GM12878 (cell line): Measurements from ENCODE around the gene PARD6A. TPM values are rescaled to one million over a fixed set of nuclear protein-coding genes. Genes with fewer than 3 reads are reported as not detected.

Experiments used
- ATAC-seq: fragments of 200-7000 bp; cut with Tn5 transposase; 3 replicates; pipeline ENCODE4 v1.9.1; 2020; ENCODE audit warnings: mild to moderate bottlenecking, moderate library complexity
- BruUV-seq: library from RNA; stranded (reverse); fragments of 400-500 nt; replicated peaks from 2 replicates; lab custom pipeline; 2021; lab: Mats Ljungman, UMichigan
- CTCF ChIA-PET: fragments of 300-600 bp; sonication (Branson Sonifier 250); formaldehyde crosslinking; extraction: SDS; loops from one replicate; lab custom pipeline; 2021; ENCODE audit warnings: inconsistent platforms; lab: Yijun Ruan, JAX
- POLR2A ChIA-PET: fragments of 350-600 bp; formaldehyde crosslinking; extraction: SDS; loops from one replicate; lab custom pipeline; 2021; ENCODE audit warnings: inconsistent platforms; lab: Charles Lee
- RAD21 ChIA-PET: fragments of 300-600 bp; sonication (Branson Sonifier 250); formaldehyde crosslinking; loops from one replicate; lab custom pipeline; 2023; ENCODE audit warnings: antibody characterized with exemption; ENCODE audit not compliant: unreplicated experiment; lab: Charles Lee
- SMC1A ChIA-PET: fragments of 300-600 bp; sonication (Branson Sonifier 250); formaldehyde crosslinking; loops from one replicate; lab custom pipeline; 2023; ENCODE audit not compliant: unreplicated experiment, uncharacterized antibody; lab: Charles Lee
- DNase-seq: peaks from one replicate; pipeline ENCODE4 v3.0.0-alpha.2; 2011; ENCODE audit warnings: low read depth, low spot score
- FAIRE-seq: peaks from 3 replicates; lab custom pipeline; 2011; peaks lifted over from hg19 to GRCh38; lab: Jason Lieb, UNC
- H2AFZ ChIP-seq: 2 replicates; pipeline ENCODE4 v1.6.0; 2011; ENCODE audit warnings: low read depth, low read length, control low read depth; ENCODE audit not compliant: control insufficient read depth
- H3K27ac ChIP-seq: 2 replicates; pipeline ENCODE4 v1.5.1; 2011; ENCODE audit warnings: control low read depth; ENCODE audit not compliant: control insufficient read depth, insufficient read depth
- H3K27me3 ChIP-seq, 2 experiments: replicated peaks in 1 of 2; 2 replicates each; pipeline versions ENCODE4 v1.6.0 to v1.6.1; 2011; ENCODE audit warnings: low read length in 1 of 2; ENCODE audit not compliant: control insufficient read depth in 2 of 2, insufficient read depth in 2 of 2
- H3K36me3 ChIP-seq, 2 experiments: 2 replicates each; pipeline ENCODE4 v1.5.1; 2011; ENCODE audit warnings: low read length in 1 of 2; ENCODE audit not compliant: control insufficient read depth in 2 of 2, insufficient read depth in 2 of 2
- H3K4me1 ChIP-seq: 2 replicates; pipeline ENCODE4 v1.6.1; 2011; ENCODE audit warnings: mild to moderate bottlenecking, low read length, moderate library complexity, mixed read lengths; ENCODE audit not compliant: control insufficient read depth, insufficient read depth
- H3K4me2 ChIP-seq: 2 replicates; pipeline ENCODE4 v1.6.0; 2011; ENCODE audit warnings: control low read depth; ENCODE audit not compliant: control insufficient read depth, insufficient read depth
- H3K4me3 ChIP-seq: fragments of 200-600 bp; sonication (generic); 2 replicates; pipeline ENCODE4 v1.5.1; 2016
- H3K79me2 ChIP-seq: 2 replicates; pipeline ENCODE4 v1.6.0; 2011; ENCODE audit warnings: low read length; ENCODE audit not compliant: control insufficient read depth, insufficient read depth
- H3K9ac ChIP-seq: 2 replicates; pipeline ENCODE4 v1.8.0; 2011; ENCODE audit warnings: low read length, control low read depth, mixed read lengths; ENCODE audit not compliant: control insufficient read depth, insufficient read depth
- H3K9me3 ChIP-seq: replicated peaks from 3 replicates; pipeline ENCODE4 v1.5.1; 2011; ENCODE audit warnings: mild to moderate bottlenecking, low read length; ENCODE audit not compliant: control insufficient read depth, insufficient read depth
- H4K20me1 ChIP-seq: 2 replicates; pipeline ENCODE4 v1.6.0; 2011; ENCODE audit not compliant: control insufficient read depth, insufficient read depth
- GABPA ChIP-seq: IDR thresholded peaks from 2 replicates; pipeline ENCODE4 v1.6.1; 2014; ENCODE audit warnings: antibody characterized with exemption, low read depth, mild to moderate bottlenecking, inconsistent platforms
- HDAC2 ChIP-seq: fragments of 200-600 bp; sonication (generic); IDR thresholded peaks from 2 replicates; pipeline ENCODE4 v1.6.1; 2017
- KAT2A ChIP-seq: conservative IDR thresholded peaks from 2 replicates; pipeline ENCODE4 v1.6.1; 2011; ENCODE audit warnings: low read depth, low read length; ENCODE audit not compliant: control insufficient read depth
- NBN ChIP-seq: fragments of 450-650 bp; IDR thresholded peaks from 2 replicates; pipeline ENCODE4 v1.6.1; 2016
- NFYB ChIP-seq: IDR thresholded peaks from 2 replicates; pipeline ENCODE4 v1.6.1; 2011; ENCODE audit warnings: low read depth, mild to moderate bottlenecking, low read length, improper control_type of control experiment, moderate library complexity; ENCODE audit not compliant: insufficient read depth
- PML ChIP-seq: IDR thresholded peaks from 2 replicates; pipeline ENCODE4 v1.6.1; 2012; ENCODE audit warnings: low read length, inconsistent platforms
- POLR2A ChIP-seq: IDR thresholded peaks from 2 replicates; pipeline ENCODE4 v1.6.1; 2011; ENCODE audit warnings: low read depth, mild to moderate bottlenecking, low read length
- POLR2AphosphoS5 ChIP-seq: IDR thresholded peaks from 2 replicates; pipeline ENCODE4 v1.6.1; 2011; ENCODE audit warnings: mild to moderate bottlenecking, low read length, inconsistent platforms
- SUZ12 ChIP-seq: fragments of 200-600 bp; sonication (generic); IDR thresholded peaks from one replicate; pipeline ENCODE4 v1.6.1; 2018; ENCODE audit warnings: antibody characterized with exemption, mild to moderate bottlenecking; ENCODE audit not compliant: unreplicated experiment
- ZBED1 ChIP-seq: IDR thresholded peaks from 2 replicates; pipeline ENCODE4 v1.6.1; 2016; ENCODE audit warnings: borderline replicate concordance
- ZNF207 ChIP-seq: fragments of 450-650 bp; IDR thresholded peaks from 2 replicates; pipeline ENCODE4 v1.6.1; 2014; ENCODE audit warnings: antibody characterized with exemption, mild to moderate bottlenecking, borderline replicate concordance
- WGBS: methylation state at CpG from one replicate; pipeline ENCODE4 v1.1.6; 2016; ENCODE audit warnings: low lambda C conversion rate; ENCODE audit not compliant: insufficient replicate concordance, insufficient coverage; ENCODE audit errors: missing lambda C conversion rate; 5-methylcytosine and 5-hydroxymethylcytosine counted together
- in situ Hi-C: fragments of 300-500 bp; cut with MboI; formaldehyde crosslinking; loops from 9 replicates; pipeline ENCODE4 v1.14.3; 2018; ENCODE audit warnings: mixed read lengths
- intact Hi-C: fragments of 100-400 bp; cut with micrococcal nuclease; formaldehyde crosslinking; loops from one replicate; pipeline ENCODE4 v1.14.2; 2022; ENCODE audit not compliant: unreplicated experiment
- polyA plus RNA-seq, 11 experiments: library from polyadenylated mRNA; depleted of rRNA in 4 of 11; unstranded in 6 of 11; stranded (reverse) in 5 of 11; fragments of >200 nt; fragmentation: Nextera tagmentation in 4 of 11; fragmentation: Illumina TruSeq in 1 of 11; extraction: Ambion mirVana in 4 of 11; extraction: Trizol in 1 of 11; gene quantifications; 1 replicate in 1 of 11; 2 replicates in 10 of 11; pipeline versions ENCODE4 v1.2.1 to v1.2.3, GENCODE V29; 2011 to 2016; ENCODE audit warnings: inconsistent platforms in 2 of 11, missing spikeins in 2 of 11, low read depth in 1 of 11
- total RNA-seq, 4 experiments: library from RNA; depleted of rRNA in 3 of 4; stranded (reverse); fragments of >200 nt in 3 of 4; fragmentation: Illumina TruSeq in 1 of 4; extraction: Trizol in 1 of 4; gene quantifications; 2 replicates each; pipeline versions ENCODE4 v1.2.1 to v1.2.3, GENCODE V29; 2013 to 2021
- TF ChIP-seq, protein P1 (sequence below): IDR thresholded peaks from 2 replicates; pipeline ENCODE4 v1.6.1; 2011; ENCODE audit warnings: mild to moderate bottlenecking, low read depth, low read length, moderate library complexity; ENCODE audit not compliant: insufficient replicate concordance
- TF ChIP-seq, protein P2 (sequence below): fragments of 150-350 bp; IDR thresholded peaks from 2 replicates; pipeline ENCODE4 v1.6.1; 2014; ENCODE audit warnings: mild to moderate bottlenecking, low read depth, low read length
- TF ChIP-seq, protein P3 (sequence below): fragments of 450-650 bp; IDR thresholded peaks from 2 replicates; pipeline ENCODE4 v1.6.1; 2017; ENCODE audit warnings: mild to moderate bottlenecking, moderate library complexity
- TF ChIP-seq, protein P4 (sequence below): IDR thresholded peaks from 2 replicates; pipeline ENCODE4 v1.6.1; 2011; ENCODE audit warnings: borderline replicate concordance, low read depth, mild to moderate bottlenecking, moderate library complexity, mixed read lengths, low read length; ENCODE audit not compliant: insufficient read depth; ENCODE audit errors: extremely low read length

PARD6A gene
- total and polyA plus RNA-seq, 10 of the 15 experiments (the other 5 are each of a cell fraction or from before 2014, with no cell fraction given) = 0.42 to 10.1 (median 4.4) TPM

DNA sequence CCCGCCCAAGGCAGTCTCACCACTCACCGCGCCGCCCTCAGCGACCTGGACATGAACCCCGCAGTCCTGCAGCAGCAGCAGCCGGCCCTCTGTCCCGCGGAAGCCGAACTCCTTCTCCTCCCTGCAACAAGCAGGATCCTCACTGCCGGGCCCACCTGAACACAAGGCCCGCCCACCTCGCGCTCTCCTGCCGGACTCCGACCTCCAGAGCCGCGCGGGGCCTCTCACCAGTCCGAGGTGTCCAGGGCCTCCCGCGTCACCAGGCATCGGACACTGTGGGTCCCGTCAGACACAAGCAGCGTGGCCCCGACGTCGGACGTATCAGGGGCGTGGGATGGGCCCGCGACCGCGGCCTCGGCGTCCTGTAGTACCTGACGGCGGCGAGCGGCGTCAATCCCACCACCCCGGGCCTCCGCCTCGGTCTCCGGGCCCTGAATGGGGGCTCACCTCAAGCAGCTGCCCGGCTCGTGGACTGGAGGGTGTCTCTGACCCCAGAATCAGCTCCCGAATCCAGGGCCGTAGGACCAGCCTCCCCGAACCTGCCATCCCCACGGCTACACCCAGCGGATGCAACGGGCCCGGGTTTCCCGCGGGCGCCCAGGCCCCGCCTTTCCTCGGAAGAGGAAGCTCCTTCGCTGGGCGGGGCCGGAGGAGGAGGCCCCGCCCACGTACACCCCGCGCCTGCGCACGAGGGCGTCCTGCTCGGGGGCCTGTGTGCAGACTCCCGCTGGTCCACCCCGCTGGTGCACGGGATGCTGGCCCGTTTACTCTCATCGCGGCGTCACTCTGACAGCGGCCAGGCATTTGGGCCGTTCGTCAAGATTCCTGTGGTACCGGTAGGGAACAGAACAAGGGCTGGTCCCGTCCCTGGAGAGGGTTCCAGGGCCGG, 841 bp upstream of the PARD6A start, which contains the start of gene ACD:
Gene ACD, minus strand, starts transcription at position 586 of the 889 bp plus-strand sequence. Its CDS starts 40 bp downstream, at position 546.
- ATAC-seq (peak; percentile 82), DNase-seq (peak; percentile 65), FAIRE-seq (peak; percentile 65)
- peak within 1 kb of the TSS; percentile 99 for H2AFZ ChIP-seq
- ChIA-PET POLR2A (interaction anchor here (0.5 to 2.8 kb wide), 15 partner anchors 9 to 276 kb away, joined by 3 to 16 read pairs (median 4); partner anchors contain the start of genes ATP6V0D1, CARMIL2, CTCF and GFOD2), SMC1A (interaction anchor here (1.0 to 1.4 kb wide), 6 partner anchors 10 to 185 kb away, joined by 3 read pairs; partner anchors contain the start of gene GFOD2), CTCF (interaction anchor here (0.6 to 4.3 kb wide), 18 partner anchors 9 to 616 kb away, joined by 3 to 29 read pairs (median 4); partner anchors contain the start of genes ATP6V0D1, CARMIL2 and CTCF), RAD21 (interaction anchor here (1.0 to 3.2 kb wide), 11 partner anchors 11 to 178 kb away, joined by 3 to 17 read pairs (median 6); partner anchors contain the start of genes ATP6V0D1, CARMIL2, CTCF and GFOD2)
- no peaks in the 10 kb centered on the region for H4K20me1 ChIP-seq
- in situ Hi-C loops = no loop called here
- H3K4me3 ChIP-seq = peak within 1 kb of the TSS; percentile 92
- WGBS = 1% methylated on average over 74 of the region's 83 CpGs
- TSS peak; percentile 87 for BruUV-seq
- H3K4me2 ChIP-seq = peak within 1 kb of the TSS; percentile 78
- H3K9ac ChIP-seq = peak within 1 kb of the TSS; percentile 78
- no peaks in the 10 kb centered on the region for H3K9me3 ChIP-seq
- H3K79me2 ChIP-seq = peaks cover 12% of the 10 kb centered on the region
- H3K27ac ChIP-seq = peak within 1 kb of the TSS; percentile 80
- H3K27me3 ChIP-seq = no peaks in the 10 kb centered on the region
- intact Hi-C loops = loop anchor here (1.0 to 5.0 kb wide), 2 partner anchors 98 to 503 kb away; partner anchors contain the start of genes CTCF, FBXL8 and TRADD
- peaks cover 12 to 15% of the 10 kb centered on the region in 2 experiments for H3K36me3 ChIP-seq
- H3K4me1 ChIP-seq = peaks cover 10% of the 10 kb centered on the region
- peak; percentile 70; the same call in 1 of the 2 replicates for TF ChIP-seq NBN
- TF ChIP-seq POLR2A = peak; percentile 85
- no peak for TF ChIP-seq KAT2A
- TF ChIP-seq, protein P1, sequence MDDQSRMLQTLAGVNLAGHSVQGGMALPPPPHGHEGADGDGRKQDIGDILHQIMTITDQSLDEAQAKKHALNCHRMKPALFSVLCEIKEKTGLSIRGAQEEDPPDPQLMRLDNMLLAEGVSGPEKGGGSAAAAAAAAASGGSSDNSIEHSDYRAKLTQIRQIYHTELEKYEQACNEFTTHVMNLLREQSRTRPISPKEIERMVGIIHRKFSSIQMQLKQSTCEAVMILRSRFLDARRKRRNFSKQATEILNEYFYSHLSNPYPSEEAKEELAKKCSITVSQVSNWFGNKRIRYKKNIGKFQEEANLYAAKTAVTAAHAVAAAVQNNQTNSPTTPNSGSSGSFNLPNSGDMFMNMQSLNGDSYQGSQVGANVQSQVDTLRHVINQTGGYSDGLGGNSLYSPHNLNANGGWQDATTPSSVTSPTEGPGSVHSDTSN = no peak
- no peak for TF ChIP-seq HDAC2
- TF ChIP-seq NFYB = no peak
- TF ChIP-seq ZBED1 = no peak
- no peak for TF ChIP-seq PML
- no peak for TF ChIP-seq GABPA
- no peak for TF ChIP-seq ZNF207
- TF ChIP-seq SUZ12 = no peak
- TF ChIP-seq, protein P2, sequence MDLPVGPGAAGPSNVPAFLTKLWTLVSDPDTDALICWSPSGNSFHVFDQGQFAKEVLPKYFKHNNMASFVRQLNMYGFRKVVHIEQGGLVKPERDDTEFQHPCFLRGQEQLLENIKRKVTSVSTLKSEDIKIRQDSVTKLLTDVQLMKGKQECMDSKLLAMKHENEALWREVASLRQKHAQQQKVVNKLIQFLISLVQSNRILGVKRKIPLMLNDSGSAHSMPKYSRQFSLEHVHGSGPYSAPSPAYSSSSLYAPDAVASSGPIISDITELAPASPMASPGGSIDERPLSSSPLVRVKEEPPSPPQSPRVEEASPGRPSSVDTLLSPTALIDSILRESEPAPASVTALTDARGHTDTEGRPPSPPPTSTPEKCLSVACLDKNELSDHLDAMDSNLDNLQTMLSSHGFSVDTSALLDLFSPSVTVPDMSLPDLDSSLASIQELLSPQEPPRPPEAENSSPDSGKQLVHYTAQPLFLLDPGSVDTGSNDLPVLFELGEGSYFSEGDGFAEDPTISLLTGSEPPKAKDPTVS = no peak
- TF ChIP-seq POLR2AphosphoS5 = peak; percentile 60; the same call in 1 of the 2 replicates
- TF ChIP-seq, protein P3, sequence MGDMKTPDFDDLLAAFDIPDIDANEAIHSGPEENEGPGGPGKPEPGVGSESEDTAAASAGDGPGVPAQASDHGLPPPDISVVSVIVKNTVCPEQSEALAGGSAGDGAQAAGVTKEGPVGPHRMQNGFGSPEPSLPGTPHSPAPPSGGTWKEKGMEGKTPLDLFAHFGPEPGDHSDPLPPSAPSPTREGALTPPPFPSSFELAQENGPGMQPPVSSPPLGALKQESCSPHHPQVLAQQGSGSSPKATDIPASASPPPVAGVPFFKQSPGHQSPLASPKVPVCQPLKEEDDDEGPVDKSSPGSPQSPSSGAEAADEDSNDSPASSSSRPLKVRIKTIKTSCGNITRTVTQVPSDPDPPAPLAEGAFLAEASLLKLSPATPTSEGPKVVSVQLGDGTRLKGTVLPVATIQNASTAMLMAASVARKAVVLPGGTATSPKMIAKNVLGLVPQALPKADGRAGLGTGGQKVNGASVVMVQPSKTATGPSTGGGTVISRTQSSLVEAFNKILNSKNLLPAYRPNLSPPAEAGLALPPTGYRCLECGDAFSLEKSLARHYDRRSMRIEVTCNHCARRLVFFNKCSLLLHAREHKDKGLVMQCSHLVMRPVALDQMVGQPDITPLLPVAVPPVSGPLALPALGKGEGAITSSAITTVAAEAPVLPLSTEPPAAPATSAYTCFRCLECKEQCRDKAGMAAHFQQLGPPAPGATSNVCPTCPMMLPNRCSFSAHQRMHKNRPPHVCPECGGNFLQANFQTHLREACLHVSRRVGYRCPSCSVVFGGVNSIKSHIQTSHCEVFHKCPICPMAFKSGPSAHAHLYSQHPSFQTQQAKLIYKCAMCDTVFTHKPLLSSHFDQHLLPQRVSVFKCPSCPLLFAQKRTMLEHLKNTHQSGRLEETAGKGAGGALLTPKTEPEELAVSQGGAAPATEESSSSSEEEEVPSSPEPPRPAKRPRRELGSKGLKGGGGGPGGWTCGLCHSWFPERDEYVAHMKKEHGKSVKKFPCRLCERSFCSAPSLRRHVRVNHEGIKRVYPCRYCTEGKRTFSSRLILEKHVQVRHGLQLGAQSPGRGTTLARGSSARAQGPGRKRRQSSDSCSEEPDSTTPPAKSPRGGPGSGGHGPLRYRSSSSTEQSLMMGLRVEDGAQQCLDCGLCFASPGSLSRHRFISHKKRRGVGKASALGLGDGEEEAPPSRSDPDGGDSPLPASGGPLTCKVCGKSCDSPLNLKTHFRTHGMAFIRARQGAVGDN = no peak; the same call in 1 of the 2 replicates
- TF ChIP-seq, protein P4, sequence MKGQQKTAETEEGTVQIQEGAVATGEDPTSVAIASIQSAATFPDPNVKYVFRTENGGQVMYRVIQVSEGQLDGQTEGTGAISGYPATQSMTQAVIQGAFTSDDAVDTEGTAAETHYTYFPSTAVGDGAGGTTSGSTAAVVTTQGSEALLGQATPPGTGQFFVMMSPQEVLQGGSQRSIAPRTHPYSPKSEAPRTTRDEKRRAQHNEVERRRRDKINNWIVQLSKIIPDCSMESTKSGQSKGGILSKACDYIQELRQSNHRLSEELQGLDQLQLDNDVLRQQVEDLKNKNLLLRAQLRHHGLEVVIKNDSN = no peak
